Tibial nerve (tissue), 4 donors: Measurements from ENCODE around the gene ATXN10. TPM values are rescaled to one million over a fixed set of nuclear protein-coding genes. Genes with fewer than 3 reads are reported as not detected.

ENCODE experiments used
- DNase-seq, 2 donors: peaks; one replicate each; pipeline ENCODE4 v3.0.0-alpha.2; 2019; ENCODE audit warnings: low spot score in 2 of 2
- H3K27ac ChIP-seq, 4 donors: fragments of 200-600 bp; sonication (generic) in 3 of 4; one replicate each; pipeline ENCODE4 v1.5.1; 2017 to 2019; ENCODE audit warnings: mild to moderate bottlenecking in 1 of 4
- H3K27me3 ChIP-seq, 2 donors: fragments of 200-600 bp; sonication (generic) in 1 of 2; one replicate each; pipeline versions ENCODE4 v1.5.1 to v1.6.0; 2017 to 2019
- H3K36me3 ChIP-seq, 3 donors: fragments of 200-600 bp; sonication (generic); one replicate each; pipeline ENCODE4 v1.5.1; 2018 to 2019
- H3K4me1 ChIP-seq, 4 donors: fragments of 200-600 bp; sonication (generic) in 3 of 4; one replicate each; pipeline ENCODE4 v1.5.1; 2017 to 2019
- H3K4me3 ChIP-seq, 4 donors: fragments of 200-600 bp; sonication (generic) in 3 of 4; one replicate each; pipeline ENCODE4 v1.5.1; 2017 to 2019; ENCODE audit warnings: mild to moderate bottlenecking in 1 of 4, moderate library complexity in 1 of 4
- H3K9me3 ChIP-seq, 4 donors: fragments of 200-600 bp; sonication (generic) in 3 of 4; one replicate each; pipeline ENCODE4 v1.5.1; 2017 to 2019
- CTCF ChIP-seq, 5 experiments: fragments of 200-600 bp in 3 of 5; fragments of 450-650 bp in 2 of 5; sonication (generic) in 3 of 5; IDR thresholded peaks; one replicate each; pipeline ENCODE4 v1.5.1; 2016 to 2019; ENCODE audit warnings: antibody characterized with exemption in 5 of 5, mild to moderate bottlenecking in 3 of 5, moderate library complexity in 2 of 5
- EP300 ChIP-seq, 2 donors: sonication (generic); formaldehyde crosslinking; IDR thresholded peaks; one replicate each; pipeline ENCODE4 v1.6.1; 2017; ENCODE audit warnings: antibody characterized with exemption in 2 of 2, mild to moderate bottlenecking in 1 of 2
- POLR2A ChIP-seq, 2 donors: fragments of 450-650 bp; IDR thresholded peaks; one replicate each; pipeline ENCODE4 v1.6.1; 2017; ENCODE audit warnings: antibody characterized with exemption in 2 of 2, mild to moderate bottlenecking in 2 of 2, moderate library complexity in 2 of 2
- WGBS, 2 donors: methylation state at CpG; one replicate each; pipeline ENCODE4 v1.1.5; 2018; 5-methylcytosine and 5-hydroxymethylcytosine counted together
- total RNA-seq, 4 donors: library from RNA; depleted of rRNA; stranded (reverse); fragments of >200 nt; gene quantifications; one replicate each; pipeline ENCODE4 v1.1.0, GENCODE V29; 2016

Gene ATXN10
- total RNA-seq, 4 donors from 2014 or later, result 163 to 197 (median 178) TPM

- Histone ChIP-seq H3K36me3 (peaks cover 0 to 14% (median 0%) of the 10 kb centered on the region in 3 donors), H3K27ac (no peak overlapping the region), H3K9me3 (no peaks in the 10 kb centered on the region), H3K4me1 (peaks cover 0 to 4% (median 0%) of the 10 kb centered on the region in 4 donors), H3K4me3 (no peak overlapping the region), H3K27me3 (no peaks in the 10 kb centered on the region)
- TF ChIP-seq POLR2A (IDR thresholded peaks at IDR 0.05) (no peak), CTCF (IDR thresholded peaks at IDR 0.05) (peak in 1 of 5 experiments; percentile 11)
- WGBS, 2 donors, result 51 to 66% methylated on average over 2 of the region's 2 CpGs
- no peak for DNase-seq
Measured at GRCh38 chr22:45831394-45831793, 159.8 kb downstream of the ATXN10 start.

GRCh38 chr22:45832180-45832579 lies 160.5 kb downstream of the ATXN10 start:
- TF ChIP-seq EP300 (IDR thresholded peaks at IDR 0.05), result no peak
- TF ChIP-seq POLR2A (IDR thresholded peaks at IDR 0.05), result no peak
- no peak for TF ChIP-seq CTCF (IDR thresholded peaks at IDR 0.05)

GRCh38 chr22:45832959-45833580 lies 161.4 kb downstream of the ATXN10 start:
- 82% methylated on average over 8 of the region's 8 CpGs for WGBS, 2 donors

More at GRCh38 chr22:45832180-45832579, 160.5 kb downstream of the ATXN10 start:
- Histone ChIP-seq H3K27ac (no peak overlapping the region), H3K4me1 (peaks cover 0 to 4% (median 0%) of the 10 kb centered on the region in 4 donors), H3K9me3 (no peaks in the 10 kb centered on the region), H3K27me3 (no peaks in the 10 kb centered on the region), H3K36me3 (peaks cover 0 to 14% (median 0%) of the 10 kb centered on the region in 3 donors), H3K4me3 (no peak overlapping the region)
- no peak for DNase-seq
- WGBS, 2 donors, result 83% methylated on average over 2 of the region's 2 CpGs

GRCh38 chr22:45833613-45834012 lies 162.0 kb downstream of the ATXN10 start:
- H3K36me3 ChIP-seq, result peaks cover 0 to 14% (median 0%) of the 10 kb centered on the region in 3 donors
- TF ChIP-seq POLR2A (IDR thresholded peaks at IDR 0.05), result no peak
- no peak for TF ChIP-seq EP300 (IDR thresholded peaks at IDR 0.05)
- no peak for TF ChIP-seq CTCF (IDR thresholded peaks at IDR 0.05)
- H3K27me3 ChIP-seq, result no peaks in the 10 kb centered on the region
- H3K4me1 ChIP-seq, result peaks cover 0 to 4% (median 0%) of the 10 kb centered on the region in 4 donors
- H3K27ac ChIP-seq, result no peak overlapping the region
- 78 to 87% methylated on average over 14 of the region's 14 CpGs for WGBS, 2 donors
- H3K4me3 ChIP-seq, result no peak overlapping the region
- no peak for DNase-seq
- no peaks in the 10 kb centered on the region for H3K9me3 ChIP-seq

More at GRCh38 chr22:45832959-45833580, 161.4 kb downstream of the ATXN10 start:
- no peak overlapping the region for H3K27ac ChIP-seq
- H3K4me1 ChIP-seq, result peaks cover 0 to 4% (median 0%) of the 10 kb centered on the region in 4 donors
- DNase-seq, result no peak
- H3K27me3 ChIP-seq, result no peaks in the 10 kb centered on the region
- no peaks in the 10 kb centered on the region for H3K9me3 ChIP-seq
- TF ChIP-seq EP300 (IDR thresholded peaks at IDR 0.05) (no peak), CTCF (IDR thresholded peaks at IDR 0.05) (no peak), POLR2A (IDR thresholded peaks at IDR 0.05) (no peak)
- H3K36me3 ChIP-seq, result peaks cover 0 to 14% (median 0%) of the 10 kb centered on the region in 3 donors
- H3K4me3 ChIP-seq, result no peak overlapping the region

GRCh38 chr22:45834241-45834640 lies 162.6 kb downstream of the ATXN10 start:
- peaks cover 0 to 18% (median 0%) of the 10 kb centered on the region in 3 donors for H3K36me3 ChIP-seq
- no peaks in the 10 kb centered on the region for H3K9me3 ChIP-seq
- WGBS, 2 donors, result 51 to 70% methylated on average over 5 of the region's 5 CpGs
- TF ChIP-seq CTCF (IDR thresholded peaks at IDR 0.05) (no peak), POLR2A (IDR thresholded peaks at IDR 0.05) (no peak), EP300 (IDR thresholded peaks at IDR 0.05) (no peak)
- no peak overlapping the region for H3K27ac ChIP-seq
- no peak overlapping the region for H3K4me3 ChIP-seq
- H3K4me1 ChIP-seq, result peaks cover 0 to 4% (median 0%) of the 10 kb centered on the region in 4 donors
- no peaks in the 10 kb centered on the region for H3K27me3 ChIP-seq
- no peak for DNase-seq
